ENCODE data around the gene SENP1. TPM values are rescaled to one million over a fixed set of nuclear protein-coding genes. Genes with fewer than 3 reads are reported as not detected.

The SENP1 gene
- total RNA-seq, 3 donors from 2014 or later: 14.4 to 36.1 (median 30.2) TPM

DNA sequence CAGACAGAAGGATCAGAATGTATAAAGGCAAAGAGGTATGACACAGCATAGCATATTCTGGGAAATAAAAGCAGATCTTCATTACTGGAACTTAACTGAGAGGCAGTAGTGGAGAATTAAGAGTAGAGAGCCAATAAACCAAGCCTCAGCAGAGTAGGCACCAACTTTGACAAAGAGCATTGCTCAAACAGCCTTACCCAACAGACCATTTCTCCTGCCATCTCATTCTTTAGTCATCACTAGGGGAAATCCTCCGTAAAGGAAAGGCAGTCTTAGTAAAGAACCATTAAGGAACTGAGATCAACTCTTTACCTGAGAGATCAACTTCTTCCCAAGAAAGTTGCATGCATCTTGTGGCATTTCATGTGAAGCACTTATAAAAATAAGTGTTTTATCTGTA, 36.6 kb downstream of the SENP1 start:
- H3K9me3 ChIP-seq: no peaks in the 10 kb centered on the region
- DNase-seq (ENCODE audit: low spot score in 2 of 2): no peak
- no peak overlapping the region for H3K27ac ChIP-seq
- no peak overlapping the region for H3K4me3 ChIP-seq
- H3K27me3 ChIP-seq: no peaks in the 10 kb centered on the region
- intact Hi-C loops (cut with DNase I; ENCODE audit: low total_unique reads): no loop called here
- no peak for TF ChIP-seq POLR2A (IDR thresholded peaks at IDR 0.05)
- no peak for TF ChIP-seq POLR2AphosphoS5 (IDR thresholded peaks at IDR 0.05)
- TF ChIP-seq CTCF (IDR thresholded peaks at IDR 0.05): no peak
- no peaks in the 10 kb centered on the region for H3K4me1 ChIP-seq
- peaks cover 5% of the 10 kb centered on the region for H3K36me3 ChIP-seq

DNA sequence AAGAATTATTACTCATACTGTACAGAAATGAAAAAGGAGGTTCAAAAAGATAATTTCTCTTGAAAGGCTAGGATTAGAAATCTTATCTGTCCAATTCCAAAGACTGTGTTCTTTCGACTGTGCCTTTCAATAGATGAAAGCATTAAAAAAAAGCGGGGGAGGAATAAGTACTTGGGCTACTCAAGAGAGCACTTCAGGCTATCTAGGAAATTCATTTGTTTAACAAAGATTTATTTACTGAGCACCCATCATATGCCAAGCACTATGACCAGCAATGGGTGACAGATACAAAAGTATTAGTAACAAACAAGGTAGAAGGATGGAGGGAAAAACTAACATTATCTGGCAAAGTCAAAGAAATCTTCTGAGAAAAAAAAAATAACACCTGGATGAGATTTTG, 37.4 kb downstream of the SENP1 start:
- DNase-seq (ENCODE audit: low spot score in 2 of 2): no peak
- H3K27me3 ChIP-seq: no peaks in the 10 kb centered on the region
- no peak overlapping the region for H3K27ac ChIP-seq
- H3K9me3 ChIP-seq: no peaks in the 10 kb centered on the region
- intact Hi-C loops (cut with DNase I; ENCODE audit: low total_unique reads): no loop called here
- peaks cover 5% of the 10 kb centered on the region for H3K36me3 ChIP-seq
- no peak for TF ChIP-seq POLR2A (IDR thresholded peaks at IDR 0.05)
- no peak for TF ChIP-seq CTCF (IDR thresholded peaks at IDR 0.05)
- TF ChIP-seq POLR2AphosphoS5 (IDR thresholded peaks at IDR 0.05): no peak
- no peak overlapping the region for H3K4me3 ChIP-seq
- H3K4me1 ChIP-seq: no peaks in the 10 kb centered on the region

GRCh38 chr12:48067250-48067938, 38.5 kb downstream of the SENP1 start:
- H3K9me3 ChIP-seq: no peaks in the 10 kb centered on the region
- no peak for DNase-seq (ENCODE audit: low spot score in 2 of 2)
- intact Hi-C loops (cut with DNase I; ENCODE audit: low total_unique reads): no loop called here
- no peaks in the 10 kb centered on the region for H3K4me1 ChIP-seq
- TF ChIP-seq POLR2AphosphoS5 (IDR thresholded peaks at IDR 0.05) (no peak), CTCF (IDR thresholded peaks at IDR 0.05) (no peak), POLR2A (IDR thresholded peaks at IDR 0.05) (no peak)
- H3K27me3 ChIP-seq: no peaks in the 10 kb centered on the region
- H3K27ac ChIP-seq: no peak overlapping the region
- no peak overlapping the region for H3K4me3 ChIP-seq
- H3K36me3 ChIP-seq: no peaks in the 10 kb centered on the region

DNA sequence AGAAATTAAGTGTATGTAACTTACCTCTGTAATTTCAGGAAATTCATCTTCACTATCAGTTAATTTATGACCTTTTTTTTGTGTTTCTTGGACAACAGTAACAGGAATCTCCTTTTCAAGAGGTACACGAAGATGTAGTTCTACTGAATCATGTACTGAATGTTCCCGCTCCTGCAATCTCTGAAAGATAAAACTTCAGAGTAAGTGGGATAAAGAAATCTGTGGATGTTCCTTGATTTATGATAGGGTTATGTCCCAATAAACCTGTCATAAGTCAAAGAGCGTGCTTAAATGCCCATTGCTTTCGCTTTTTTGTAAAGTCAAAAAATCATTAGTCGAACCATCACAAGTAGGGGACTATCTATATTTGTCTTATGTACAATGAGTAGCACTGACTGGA, 40.8 kb downstream of the SENP1 start:
- no peaks in the 10 kb centered on the region for H3K9me3 ChIP-seq
- no peak overlapping the region for H3K4me3 ChIP-seq
- no peak overlapping the region for H3K27ac ChIP-seq
- intact Hi-C loops (cut with DNase I; ENCODE audit: low total_unique reads): no loop called here
- no peaks in the 10 kb centered on the region for H3K36me3 ChIP-seq
- H3K4me1 ChIP-seq: no peaks in the 10 kb centered on the region
- H3K27me3 ChIP-seq: no peaks in the 10 kb centered on the region
- no peak for DNase-seq (ENCODE audit: low spot score in 2 of 2)
- no peak for TF ChIP-seq CTCF (IDR thresholded peaks at IDR 0.05)
- TF ChIP-seq POLR2AphosphoS5 (IDR thresholded peaks at IDR 0.05): no peak
- no peak for TF ChIP-seq POLR2A (IDR thresholded peaks at IDR 0.05)

DNA sequence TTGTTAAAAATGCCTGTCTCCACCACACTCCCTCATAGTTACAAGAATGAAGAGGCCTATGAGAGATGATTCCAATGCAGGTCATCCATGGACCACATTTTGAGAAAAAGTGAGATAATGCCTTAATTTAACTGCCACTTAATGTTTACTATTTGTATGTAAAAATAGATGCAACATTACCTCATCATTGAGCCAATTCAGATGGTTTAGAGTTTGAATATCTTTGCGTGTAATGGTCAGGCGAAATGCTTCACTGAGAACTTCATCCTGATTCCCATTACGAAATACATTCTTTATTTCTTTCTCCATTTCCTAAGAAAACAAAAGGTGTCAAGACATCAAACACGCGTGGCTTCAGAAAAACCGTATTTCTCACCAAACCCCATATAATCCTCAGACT, 42.3 kb downstream of the SENP1 start:
- H3K4me3 ChIP-seq: no peak overlapping the region
- no peaks in the 10 kb centered on the region for H3K9me3 ChIP-seq
- no peaks in the 10 kb centered on the region for H3K4me1 ChIP-seq
- DNase-seq (ENCODE audit: low spot score in 2 of 2): no peak
- intact Hi-C loops (cut with DNase I; ENCODE audit: low total_unique reads): no loop called here
- TF ChIP-seq POLR2AphosphoS5 (IDR thresholded peaks at IDR 0.05) (no peak), CTCF (IDR thresholded peaks at IDR 0.05) (no peak), POLR2A (IDR thresholded peaks at IDR 0.05) (no peak)
- no peaks in the 10 kb centered on the region for H3K36me3 ChIP-seq
- H3K27me3 ChIP-seq: no peaks in the 10 kb centered on the region
- no peak overlapping the region for H3K27ac ChIP-seq
